ENCODE measurements around the gene SLC2A10.
A peak's percentile ranks its signal among the peaks of the same experiment; 100 is the strongest.

The SLC2A10 gene

GRCh38 chr20:46682063-46682821, 27.2 kb upstream of the SLC2A10 start:
- DNase-seq: no peak

GRCh38 chr20:46683011-46683667, 26.3 kb upstream of the SLC2A10 start:
- no peak for DNase-seq

- no peak for DNase-seq
Measured at GRCh38 chr20:46683668-46683938, 25.8 kb upstream of the SLC2A10 start.

GRCh38 chr20:46683939-46684750, 25.3 kb upstream of the SLC2A10 start:
- peak; percentile 69 for DNase-seq

GRCh38 chr20:46688151-46689081, 21.0 kb upstream of the SLC2A10 start:
- DNase-seq: no peak

- DNase-seq: peak; percentile 99
Measured at GRCh38 chr20:46689082-46689753, 20.2 kb upstream of the SLC2A10 start, which contains the start of gene TP53RK. Gene TP53RK (minus strand): TSS chr20:46689444. CDS start chr20:46689414, 30 bp downstream.

GRCh38 chr20:46689754-46690085, 19.7 kb upstream of the SLC2A10 start:
- DNase-seq: no peak

GRCh38 chr20:46690219-46691106, 19.0 kb upstream of the SLC2A10 start:
- DNase-seq: no peak

GRCh38 chr20:46691196-46691595, 18.3 kb upstream of the SLC2A10 start:
- DNase-seq: no peak

- DNase-seq: no peak
Measured at GRCh38 chr20:46694484-46694883, 15.0 kb upstream of the SLC2A10 start.

- no peak for DNase-seq
Measured at GRCh38 chr20:46695892-46696291, 13.6 kb upstream of the SLC2A10 start.

- no peak for DNase-seq
Measured at GRCh38 chr20:46696791-46697279, 12.6 kb upstream of the SLC2A10 start.

GRCh38 chr20:46698788-46699187, 10.7 kb upstream of the SLC2A10 start:
- DNase-seq: no peak

GRCh38 chr20:46699651-46700359, 9.6 kb upstream of the SLC2A10 start:
- DNase-seq: no peak

- DNase-seq: no peak
Measured at GRCh38 chr20:46700481-46700880, 9.0 kb upstream of the SLC2A10 start.

GRCh38 chr20:46701057-46701456, 8.4 kb upstream of the SLC2A10 start:
- no peak for DNase-seq

GRCh38 chr20:46701556-46701955, 7.9 kb upstream of the SLC2A10 start:
- DNase-seq: no peak

GRCh38 chr20:46701986-46702385, 7.5 kb upstream of the SLC2A10 start:
- DNase-seq: no peak

- no peak for DNase-seq
Measured at GRCh38 chr20:46702447-46703203, 6.8 kb upstream of the SLC2A10 start.
